ENCODE measurements around the gene HMCN2. TPM values are rescaled to one million over a fixed set of nuclear protein-coding genes. Genes with fewer than 3 reads are reported as not detected.
A peak's percentile ranks its signal among the peaks of the same experiment; 100 is the strongest.

Gene HMCN2
- total RNA-seq, 1 experiment from 2014 or later: 1.6 TPM

- Histone ChIP-seq H3K36me3 (ENCODE audit: low read depth) (no peaks in the 10 kb centered on the region), H3K79me2 (ENCODE audit: low read depth) (peaks cover 7% of the 10 kb centered on the region; the same call in 1 of the 2 replicates), H3K9me3 (ENCODE audit: insufficient read depth, low read depth) (no peaks in the 10 kb centered on the region), H3F3A (ENCODE audit: insufficient read depth, low read depth) (peaks cover 7% of the 10 kb centered on the region; the same call in 1 of the 2 replicates), H3K27me3 (ENCODE audit: insufficient read depth, low read depth) (no peaks in the 10 kb centered on the region), H2AFZ (no peak overlapping the region), H3K4me1 (replicated peaks; ENCODE audit: insufficient read depth) (peaks cover 42% of the 10 kb centered on the region), H3K9me2 (ENCODE audit: insufficient read depth) (no peaks in the 10 kb centered on the region), H3K4me3 (no peak overlapping the region), H3K27ac (no peak overlapping the region), H3K4me2 (peak overlapping the region; percentile 99; the same call in 1 of the 2 replicates), H4K20me1 (ENCODE audit: insufficient read depth) (peaks cover 25% of the 10 kb centered on the region)
- TF ChIP-seq, protein P1, sequence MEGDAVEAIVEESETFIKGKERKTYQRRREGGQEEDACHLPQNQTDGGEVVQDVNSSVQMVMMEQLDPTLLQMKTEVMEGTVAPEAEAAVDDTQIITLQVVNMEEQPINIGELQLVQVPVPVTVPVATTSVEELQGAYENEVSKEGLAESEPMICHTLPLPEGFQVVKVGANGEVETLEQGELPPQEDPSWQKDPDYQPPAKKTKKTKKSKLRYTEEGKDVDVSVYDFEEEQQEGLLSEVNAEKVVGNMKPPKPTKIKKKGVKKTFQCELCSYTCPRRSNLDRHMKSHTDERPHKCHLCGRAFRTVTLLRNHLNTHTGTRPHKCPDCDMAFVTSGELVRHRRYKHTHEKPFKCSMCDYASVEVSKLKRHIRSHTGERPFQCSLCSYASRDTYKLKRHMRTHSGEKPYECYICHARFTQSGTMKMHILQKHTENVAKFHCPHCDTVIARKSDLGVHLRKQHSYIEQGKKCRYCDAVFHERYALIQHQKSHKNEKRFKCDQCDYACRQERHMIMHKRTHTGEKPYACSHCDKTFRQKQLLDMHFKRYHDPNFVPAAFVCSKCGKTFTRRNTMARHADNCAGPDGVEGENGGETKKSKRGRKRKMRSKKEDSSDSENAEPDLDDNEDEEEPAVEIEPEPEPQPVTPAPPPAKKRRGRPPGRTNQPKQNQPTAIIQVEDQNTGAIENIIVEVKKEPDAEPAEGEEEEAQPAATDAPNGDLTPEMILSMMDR (conservative IDR thresholded peaks at IDR 0.05): no peak
- TF ChIP-seq EZH2 (IDR thresholded peaks at IDR 0.05; ENCODE audit: low read depth): no peak
- BruUV-seq (replicated peaks): no TSS peak
- CTCF ChIA-PET: interaction anchor here (0.6 to 0.7 kb wide), 4 partner anchors 11 to 472 kb away, joined by 5 to 12 read pairs (median 8); no protein-coding TSS in a partner anchor
- no peak for DNase-seq
- POLR2A ChIA-PET (ENCODE audit: unreplicated experiment): no interaction called here
- intact Hi-C loops (cut with micrococcal nuclease; ENCODE audit: unreplicated experiment): loop anchor here (5.0 kb wide), 2 partner anchors 207 to 322 kb away; no protein-coding TSS in a partner anchor
These were observed 183.4 kb downstream of the HMCN2 start for GRCh38 chr9:130448771-130449603.

DNA sequence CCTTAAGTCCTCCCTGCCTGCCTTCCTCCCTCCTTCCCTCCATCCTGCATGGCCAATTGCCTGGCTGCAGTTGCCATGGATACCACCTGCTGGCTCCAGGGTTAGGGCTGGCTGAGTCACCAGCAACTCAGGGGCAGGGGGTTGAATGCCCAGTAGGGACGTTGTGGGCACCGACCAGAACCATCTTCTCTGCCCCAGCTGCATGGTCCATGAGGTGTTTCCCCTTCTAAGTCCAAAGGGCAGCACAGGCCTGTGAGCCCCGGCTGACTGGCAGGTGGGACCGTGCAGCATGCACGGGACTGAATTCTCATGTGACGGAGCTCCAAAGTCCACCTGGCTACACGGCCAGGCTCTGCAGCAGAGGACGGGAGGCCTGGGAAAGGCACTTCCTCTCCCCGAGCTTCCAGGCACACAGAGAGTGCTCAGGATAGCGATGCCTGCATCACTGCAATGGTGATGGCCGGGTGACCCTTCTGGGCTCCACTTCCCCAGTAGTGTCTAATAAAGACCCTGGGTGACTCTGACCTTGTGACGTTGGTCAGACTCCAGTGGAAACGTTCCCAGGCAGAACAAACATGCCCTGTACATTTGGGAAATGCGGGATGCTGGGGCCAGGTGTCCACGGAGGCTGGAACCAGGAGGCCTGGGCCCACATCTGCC lies 184.9 kb downstream of the HMCN2 start:
- no peak overlapping the region for H3K4me2 ChIP-seq
- H3F3A ChIP-seq (ENCODE audit: insufficient read depth, low read depth): peaks cover 3% of the 10 kb centered on the region; the same call in 1 of the 2 replicates
- POLR2A ChIA-PET (ENCODE audit: unreplicated experiment): no interaction called here
- no peak for DNase-seq
- H3K27me3 ChIP-seq (ENCODE audit: insufficient read depth, low read depth): no peaks in the 10 kb centered on the region
- H3K27ac ChIP-seq: no peak overlapping the region
- H3K79me2 ChIP-seq (ENCODE audit: low read depth): peaks cover 7% of the 10 kb centered on the region; the same call in 1 of the 2 replicates
- BruUV-seq (replicated peaks): no TSS peak
- no peaks in the 10 kb centered on the region for H3K9me2 ChIP-seq (ENCODE audit: insufficient read depth)
- no peak overlapping the region for H2AFZ ChIP-seq
- intact Hi-C loops (cut with micrococcal nuclease; ENCODE audit: unreplicated experiment): loop anchor here (2.0 to 5.0 kb wide), 2 partner anchors 36 to 343 kb away; no protein-coding TSS in a partner anchor
- H3K36me3 ChIP-seq (ENCODE audit: low read depth): no peaks in the 10 kb centered on the region
- no peaks in the 10 kb centered on the region for H3K9me3 ChIP-seq (ENCODE audit: insufficient read depth, low read depth)
- TF ChIP-seq, protein P1 (conservative IDR thresholded peaks at IDR 0.05): no peak
- TF ChIP-seq EZH2 (IDR thresholded peaks at IDR 0.05; ENCODE audit: low read depth): no peak
- H3K4me1 ChIP-seq (replicated peaks; ENCODE audit: insufficient read depth): peaks cover 42% of the 10 kb centered on the region
- H3K4me3 ChIP-seq: no peak overlapping the region
- CTCF ChIA-PET: no interaction called here
- peaks cover 25% of the 10 kb centered on the region for H4K20me1 ChIP-seq (ENCODE audit: insufficient read depth)

GRCh38 chr9:130451004-130451390 lies 185.4 kb downstream of the HMCN2 start:
- no peaks in the 10 kb centered on the region for H3K9me3 ChIP-seq (ENCODE audit: insufficient read depth, low read depth)
- H3K27me3 ChIP-seq (ENCODE audit: insufficient read depth, low read depth): no peaks in the 10 kb centered on the region
- H2AFZ ChIP-seq: no peak overlapping the region
- H3F3A ChIP-seq (ENCODE audit: insufficient read depth, low read depth): peaks cover 2% of the 10 kb centered on the region; the same call in 1 of the 2 replicates
- TF ChIP-seq, protein P1 (conservative IDR thresholded peaks at IDR 0.05): no peak
- TF ChIP-seq EZH2 (IDR thresholded peaks at IDR 0.05; ENCODE audit: low read depth): no peak
- POLR2A ChIA-PET (ENCODE audit: unreplicated experiment): no interaction called here
- DNase-seq: no peak
- no TSS peak for BruUV-seq (replicated peaks)
- H3K36me3 ChIP-seq (ENCODE audit: low read depth): no peaks in the 10 kb centered on the region
- peaks cover 25% of the 10 kb centered on the region for H4K20me1 ChIP-seq (ENCODE audit: insufficient read depth)
- peaks cover 7% of the 10 kb centered on the region; the same call in 1 of the 2 replicates for H3K79me2 ChIP-seq (ENCODE audit: low read depth)
- peaks cover 38% of the 10 kb centered on the region for H3K4me1 ChIP-seq (replicated peaks; ENCODE audit: insufficient read depth)
- no peaks in the 10 kb centered on the region for H3K9me2 ChIP-seq (ENCODE audit: insufficient read depth)
- no peak overlapping the region for H3K27ac ChIP-seq
- H3K4me3 ChIP-seq: no peak overlapping the region
- H3K4me2 ChIP-seq: 0 out of 2 replicates have a peak overlapping the region, but pooled peaks have one; percentile 15
- intact Hi-C loops (cut with micrococcal nuclease; ENCODE audit: unreplicated experiment): loop anchor here (2.0 to 5.0 kb wide), 2 partner anchors 36 to 344 kb away; no protein-coding TSS in a partner anchor
- CTCF ChIA-PET: no interaction called here
